ENCODE measurements around the gene PITX2.

PITX2 gene

GRCh38 chr4:110622841-110623717 lies at the start of gene PITX2:
TSS of gene PITX2 (minus strand) at chr4:110623077. CDS start at chr4:110622460, 617 bp downstream.
- no peak for DNase-seq

GRCh38 chr4:110671679-110672078 lies 48.8 kb upstream of the PITX2 start:
- no peak for DNase-seq

DNA sequence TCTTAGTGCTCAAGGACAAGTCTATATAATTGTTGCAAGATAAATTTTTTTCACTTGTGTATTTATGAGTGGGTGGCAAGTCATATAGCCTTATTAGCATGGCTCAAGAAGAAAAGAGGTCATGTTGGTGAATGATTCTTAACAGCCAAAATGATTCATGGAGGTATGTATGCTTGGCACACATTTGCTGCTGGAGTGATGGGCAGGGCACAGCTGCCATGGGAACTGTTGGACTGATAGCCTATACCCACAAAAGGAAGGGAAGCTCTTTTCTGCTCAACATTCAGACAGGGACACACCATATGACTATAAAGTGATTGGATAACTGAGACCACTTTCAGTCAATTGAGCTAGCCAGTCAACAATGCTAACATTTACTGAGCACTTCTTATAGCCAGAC lies 46.8 kb upstream of the PITX2 start:
- no peak for DNase-seq

DNA sequence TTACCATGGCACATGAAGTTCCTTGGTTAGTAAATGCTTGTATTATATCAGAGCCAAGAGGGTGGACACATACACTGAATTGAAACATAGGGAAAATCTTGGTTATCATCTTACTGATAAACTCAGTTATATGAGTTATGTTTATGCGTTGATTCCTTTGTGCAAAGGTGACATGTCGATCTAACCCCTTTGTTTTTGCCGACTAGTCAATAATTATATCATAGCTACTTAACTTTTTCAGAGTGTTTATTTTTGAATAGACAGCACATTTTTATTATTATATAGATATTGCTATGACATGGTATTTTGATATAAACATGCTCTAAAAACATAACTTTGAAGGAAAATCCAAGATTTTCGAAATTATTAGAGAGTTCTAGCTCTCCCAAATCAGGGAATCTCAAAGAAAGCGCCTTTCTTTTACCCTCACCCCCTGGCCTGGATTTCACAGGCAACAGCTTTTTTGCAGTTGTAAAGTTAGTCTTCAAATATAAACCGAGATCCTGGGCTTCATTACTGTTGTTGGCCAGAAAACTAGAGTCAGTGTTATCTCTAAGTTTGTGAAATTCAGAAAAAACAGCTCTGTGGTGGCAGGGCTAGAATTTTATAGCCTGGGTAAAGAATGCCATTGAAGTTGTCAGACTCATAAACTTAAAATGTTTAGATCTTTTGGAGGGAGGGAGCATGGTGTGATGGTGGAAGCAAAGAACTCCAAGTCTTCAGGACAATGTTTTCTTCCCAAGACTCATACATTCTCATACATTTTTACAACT lies 45.8 kb upstream of the PITX2 start:
- no peak for DNase-seq

- no peak for DNase-seq
These were observed 44.8 kb upstream of the PITX2 start for GRCh38 chr4:110667670-110668069.

DNA sequence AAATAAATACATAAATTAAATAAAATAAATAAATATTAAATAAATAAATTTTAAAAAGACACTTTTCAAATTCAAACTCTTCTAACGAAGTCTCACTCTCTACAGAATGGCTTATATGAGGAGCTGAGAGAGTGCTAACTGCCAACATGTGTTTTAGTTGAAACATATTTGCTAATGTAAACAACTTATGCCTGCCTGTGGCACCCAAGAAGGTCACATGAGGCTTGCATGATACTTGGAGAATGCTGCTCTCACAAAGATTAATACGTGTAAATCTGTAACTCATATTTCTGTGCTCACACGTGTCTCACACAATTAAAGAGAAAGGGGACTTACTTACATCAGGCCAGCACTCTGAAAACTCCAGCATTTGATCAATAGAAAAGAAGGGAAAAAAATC lies 43.2 kb upstream of the PITX2 start:
- DNase-seq: no peak

GRCh38 chr4:110663738-110664444 lies 41.0 kb upstream of the PITX2 start:
- DNase-seq: no peak

- DNase-seq: no peak
These were observed 40.3 kb upstream of the PITX2 start for GRCh38 chr4:110663206-110663605.

DNA sequence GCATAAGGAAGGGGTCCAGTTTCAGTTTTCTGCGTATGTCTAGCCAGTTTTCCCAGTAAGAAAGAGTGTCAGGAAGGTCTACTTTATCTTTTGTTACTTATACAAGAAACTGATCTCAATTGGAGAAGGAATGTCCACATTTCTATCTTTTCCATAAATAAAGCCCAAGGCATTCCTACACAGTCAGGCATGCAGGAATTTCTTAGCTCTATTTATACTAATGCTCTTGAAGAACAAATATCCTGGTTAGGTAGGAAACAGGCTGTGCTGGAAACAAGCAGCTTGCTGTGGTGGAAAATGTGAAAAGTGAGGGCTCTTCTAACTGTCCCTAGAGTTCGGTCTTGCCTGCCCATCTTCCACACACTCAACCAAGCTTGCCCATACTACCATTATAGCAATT lies 37.9 kb upstream of the PITX2 start:
- DNase-seq: no peak

GRCh38 chr4:110654254-110654635 lies 31.4 kb upstream of the PITX2 start:
- no peak for DNase-seq

GRCh38 chr4:110653321-110654253 lies 30.7 kb upstream of the PITX2 start:
- no peak for DNase-seq

DNA sequence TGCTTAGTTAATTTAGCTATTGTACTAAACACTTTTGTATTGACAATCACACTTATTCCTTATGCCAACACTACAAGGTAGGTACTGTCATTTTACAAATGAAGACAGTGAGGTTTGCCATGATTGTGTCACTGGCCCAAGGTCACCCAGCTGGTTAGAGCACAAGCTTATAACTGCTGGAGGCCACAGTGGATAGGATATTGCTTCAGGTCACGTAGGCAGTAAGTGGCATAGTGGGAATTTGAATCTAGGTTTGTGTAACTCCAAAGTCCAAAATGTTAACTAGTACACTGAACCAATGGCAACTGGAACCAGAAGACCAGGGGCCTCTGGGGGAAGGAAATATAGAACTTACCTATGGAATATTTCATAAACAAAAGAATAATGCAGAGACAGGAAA lies 21.1 kb upstream of the PITX2 start:
- DNase-seq: no peak

- DNase-seq: no peak
These were observed 20.2 kb upstream of the PITX2 start for GRCh38 chr4:110643096-110643495.

DNA sequence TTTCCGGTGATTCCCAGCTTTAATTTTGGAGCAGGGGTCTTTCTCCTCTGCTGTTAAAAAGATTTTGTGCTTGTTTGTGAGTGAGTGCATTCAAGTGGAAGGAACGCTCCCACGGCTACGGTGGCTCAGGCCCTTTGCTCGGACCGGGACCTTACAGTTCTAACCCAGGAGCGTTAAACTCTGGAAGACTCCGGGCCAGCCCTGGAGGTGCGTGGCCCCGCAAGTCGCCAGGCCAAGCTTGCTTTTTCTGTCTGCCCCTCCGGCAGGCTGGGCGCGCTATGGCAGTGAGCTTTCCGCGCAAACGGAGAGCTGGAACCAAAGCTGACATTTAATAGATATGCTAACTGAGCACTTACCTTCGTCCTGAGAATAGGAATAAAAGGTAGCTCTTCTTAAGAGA lies 18.3 kb upstream of the PITX2 start:
- no peak for DNase-seq

- DNase-seq: no peak
These were observed 17.7 kb upstream of the PITX2 start for GRCh38 chr4:110640576-110640975.

GRCh38 chr4:110639207-110640090 lies 16.6 kb upstream of the PITX2 start:
- no peak for DNase-seq

GRCh38 chr4:110638089-110638746 lies 15.3 kb upstream of the PITX2 start:
- DNase-seq: no peak

GRCh38 chr4:110637408-110638088 lies 14.7 kb upstream of the PITX2 start:
- no peak for DNase-seq

DNA sequence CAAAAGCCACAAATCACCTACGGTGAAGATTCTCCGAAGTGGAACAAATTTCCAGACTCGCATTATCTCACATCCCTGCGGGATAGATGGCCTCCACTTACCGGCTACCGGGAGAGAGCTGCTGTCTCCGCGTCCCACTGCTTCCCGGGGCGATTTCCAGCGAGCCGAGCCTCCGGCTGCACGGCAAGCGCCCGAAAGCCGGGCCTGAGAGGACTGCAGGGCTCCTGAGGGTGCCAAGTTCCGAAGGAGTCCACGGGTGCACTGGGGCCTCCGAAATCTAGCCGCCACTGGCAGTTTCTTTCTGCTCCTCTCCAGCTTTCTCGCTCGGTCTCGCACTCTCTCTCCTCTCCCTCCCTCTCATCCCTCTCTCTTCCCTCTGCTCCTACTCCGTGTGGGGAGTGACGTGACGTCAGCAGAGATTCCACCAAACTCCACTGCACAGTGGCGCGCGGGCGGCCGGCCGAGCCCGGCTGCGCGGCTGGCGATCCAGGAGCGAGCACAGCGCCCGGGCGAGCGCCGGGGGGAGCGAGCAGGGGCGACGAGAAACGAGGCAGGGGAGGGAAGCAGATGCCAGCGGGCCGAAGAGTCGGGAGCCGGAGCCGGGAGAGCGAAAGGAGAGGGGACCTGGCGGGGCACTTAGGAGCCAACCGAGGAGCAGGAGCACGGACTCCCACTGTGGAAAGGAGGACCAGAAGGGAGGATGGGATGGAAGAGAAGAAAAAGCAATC lies 14.0 kb upstream of the PITX2 start:
- no peak for DNase-seq

Measured in NCI-H1092 treated with DMSO at 0.1 percent for 48 hours (cell line).